ENCODE results near the gene SLC39A1.

The SLC39A1 gene

DNA sequence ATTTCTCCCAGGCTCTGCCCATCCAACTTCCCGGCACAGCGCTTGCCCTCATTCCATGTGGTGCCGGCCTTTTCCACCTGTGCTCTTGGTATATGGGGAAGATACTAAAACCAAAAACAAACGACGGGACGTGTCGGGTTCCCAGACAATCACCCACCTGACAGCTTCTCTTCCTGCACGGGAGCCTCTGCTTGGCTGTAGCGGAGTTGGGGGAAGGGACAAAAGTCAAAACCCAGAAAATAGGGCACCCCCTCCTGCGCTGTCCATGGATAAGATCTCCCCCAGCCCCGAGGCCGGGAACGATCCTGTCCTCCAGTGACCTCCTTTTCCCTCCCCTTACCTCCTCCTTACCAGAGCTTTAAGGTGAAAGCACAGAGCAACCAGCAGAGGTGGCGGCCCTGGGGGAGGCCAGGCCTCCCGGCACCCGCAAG is 13.5 kb upstream of the SLC39A1 start:
- no peak for DNase-seq

DNA sequence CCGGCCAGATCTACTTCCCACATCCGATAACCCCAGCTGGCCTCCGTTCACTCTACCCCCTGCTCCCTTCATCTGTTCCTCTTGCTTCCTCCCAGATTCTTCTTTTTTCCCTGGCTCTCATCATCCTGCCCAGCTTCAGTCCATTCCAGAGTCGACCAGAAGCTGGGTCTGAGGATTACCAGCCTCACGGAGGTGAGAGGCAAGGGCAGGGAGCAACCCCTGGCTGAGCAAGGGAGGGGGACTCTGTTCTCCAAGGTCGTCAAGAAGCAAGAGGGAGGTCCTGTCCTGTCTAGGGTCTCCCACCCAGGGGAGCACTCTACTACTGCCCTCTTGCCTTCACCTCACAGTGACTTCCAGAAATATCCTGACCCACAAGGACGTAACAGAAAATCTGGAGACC is 10.2 kb upstream of the SLC39A1 start:
- no peak for DNase-seq

DNA sequence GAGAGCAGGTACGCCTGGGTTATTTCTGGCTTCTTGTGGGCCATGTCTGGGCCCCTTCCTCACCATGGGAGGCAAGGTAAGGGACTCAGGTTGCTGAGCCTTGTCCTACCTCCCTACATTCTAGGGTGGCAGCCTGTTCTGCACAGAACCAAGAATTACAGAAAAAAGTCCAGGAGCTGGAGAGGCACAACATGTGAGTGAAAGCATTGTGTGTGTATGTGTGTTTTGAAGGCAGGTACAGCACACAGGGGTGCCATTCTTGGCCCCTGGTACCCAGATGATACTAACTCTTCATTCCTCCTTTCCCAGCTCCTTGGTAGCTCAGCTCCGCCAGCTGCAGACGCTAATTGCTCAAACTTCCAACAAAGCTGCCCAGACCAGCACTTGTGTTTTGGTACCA is 9.7 kb upstream of the SLC39A1 start:
- no peak for DNase-seq

DNA sequence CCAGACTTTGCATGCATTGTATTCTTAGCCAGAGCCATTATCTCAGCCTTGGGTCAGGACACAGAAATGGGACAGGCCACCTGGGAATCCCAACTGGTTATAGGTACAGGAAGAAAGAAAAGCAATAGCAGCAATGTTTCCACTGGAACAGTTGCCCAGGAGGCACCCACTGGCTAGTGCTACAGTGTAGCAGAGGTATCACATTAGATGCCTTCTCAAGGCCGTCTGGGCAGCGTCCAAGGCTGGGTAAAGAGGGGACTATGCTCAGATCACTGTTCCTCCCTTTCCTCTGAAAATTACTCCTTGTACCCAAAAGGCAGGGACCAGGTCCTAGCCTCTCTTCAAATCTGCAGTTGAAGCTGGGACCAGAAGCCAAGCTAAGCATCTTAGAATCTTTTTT is 7.0 kb upstream of the SLC39A1 start:
- DNase-seq = no peak

DNA sequence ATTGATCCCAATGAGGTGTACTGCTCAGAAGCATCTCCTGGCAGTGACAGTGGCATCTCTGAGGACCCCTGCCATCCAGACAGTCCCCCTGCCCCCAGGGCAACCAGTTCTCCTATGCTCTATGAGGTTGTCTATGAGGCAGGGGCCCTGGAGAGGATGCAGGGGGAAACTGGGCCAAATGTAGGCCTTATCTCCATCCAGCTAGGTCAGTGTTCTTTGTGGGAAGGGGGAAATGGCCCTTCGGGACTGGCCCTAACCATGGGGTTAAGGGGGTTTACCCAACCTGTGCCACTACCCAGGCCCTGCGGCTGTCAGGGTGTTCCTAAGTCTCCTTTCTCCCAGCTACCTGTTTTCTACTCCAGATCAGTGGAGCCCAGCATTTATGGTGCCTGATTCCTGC is 5.6 kb upstream of the SLC39A1 start:
- DNase-seq = no peak

DNA sequence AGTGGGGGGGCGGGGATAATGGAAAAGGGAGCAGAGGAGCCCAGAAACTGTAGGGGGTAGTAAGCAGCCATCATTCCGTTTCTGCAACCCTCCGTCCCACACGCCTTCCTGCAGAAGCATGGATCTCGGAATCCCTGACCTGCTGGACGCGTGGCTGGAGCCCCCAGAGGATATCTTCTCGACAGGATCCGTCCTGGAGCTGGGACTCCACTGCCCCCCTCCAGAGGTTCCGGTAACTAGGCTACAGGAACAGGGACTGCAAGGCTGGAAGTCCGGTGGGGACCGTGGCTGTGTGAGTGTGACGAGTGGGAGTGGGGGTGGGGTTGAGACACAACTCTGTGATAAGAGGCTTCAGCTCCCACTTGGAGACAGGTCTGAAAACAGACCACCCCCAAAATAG is 5.1 kb upstream of the SLC39A1 start:
- DNase-seq = no peak

DNA sequence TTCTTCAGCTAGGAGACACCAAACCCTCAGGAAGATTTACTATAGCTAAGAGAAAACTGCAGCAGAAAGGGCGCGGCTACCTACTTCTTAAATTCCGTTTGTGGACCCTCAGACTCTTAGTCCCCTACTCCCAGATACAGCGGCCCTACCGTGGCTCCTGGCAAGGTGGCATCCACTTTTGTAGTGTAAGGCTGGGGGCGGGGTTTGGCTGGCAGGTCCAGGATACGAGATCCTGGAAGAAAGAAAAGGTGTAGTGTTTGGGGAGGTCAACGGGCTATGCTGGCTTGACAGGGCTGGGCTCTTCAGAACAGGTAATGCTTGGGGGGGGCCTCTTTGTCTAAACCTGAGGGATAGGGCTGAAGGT is 4.6 kb upstream of the SLC39A1 start:
- DNase-seq = peak; percentile 55

DNA sequence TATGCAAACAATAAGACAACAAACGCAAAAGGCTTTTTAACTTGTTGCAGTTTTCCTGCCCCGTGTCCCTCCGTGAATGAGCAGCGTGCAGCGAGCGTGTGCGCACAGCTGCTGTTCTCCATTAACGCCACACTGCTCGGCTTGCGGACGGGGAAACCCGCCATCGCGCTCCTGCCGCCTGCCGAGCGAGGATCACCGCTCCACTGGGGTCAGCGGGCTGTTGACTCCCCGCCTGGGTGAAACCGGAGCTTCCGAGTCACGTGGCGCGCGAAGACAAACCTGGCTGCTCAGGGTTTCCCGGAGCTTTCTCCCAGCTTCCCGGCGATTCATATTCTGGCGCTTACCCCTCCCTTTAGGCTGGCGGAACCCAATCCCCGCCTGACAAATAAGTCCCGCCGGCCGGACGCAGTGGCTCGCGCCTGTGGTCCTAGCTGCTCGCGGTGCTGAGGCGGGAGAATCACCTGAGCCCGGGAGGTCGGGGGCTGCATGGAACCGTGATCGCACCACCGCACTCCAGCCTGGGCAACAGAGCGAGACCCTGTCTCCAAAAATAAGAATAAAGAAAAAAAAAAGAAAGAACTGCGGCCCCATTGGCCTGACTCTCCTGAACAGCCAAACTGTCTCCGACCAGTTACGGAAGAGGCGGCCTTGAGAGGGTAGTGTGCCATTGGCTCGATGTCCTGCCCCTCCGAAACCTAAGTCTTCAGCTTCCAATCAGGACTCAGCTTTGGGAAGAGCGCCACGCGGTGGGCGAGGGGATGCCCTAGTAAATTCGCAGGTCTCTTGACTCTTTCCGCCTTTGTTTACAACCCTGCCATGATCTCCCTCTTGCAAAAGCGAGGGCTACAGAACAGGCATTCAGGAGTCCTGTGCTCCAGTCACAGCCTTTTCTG is 4.0 kb upstream of the SLC39A1 start, which contains the start of gene CREB3L4:
Gene CREB3L4, plus strand, starts transcription at position 796 of the 893 bp plus-strand sequence. CDS start 624 bp downstream, outside the sequence.
- peak; percentile 98 for DNase-seq

DNA sequence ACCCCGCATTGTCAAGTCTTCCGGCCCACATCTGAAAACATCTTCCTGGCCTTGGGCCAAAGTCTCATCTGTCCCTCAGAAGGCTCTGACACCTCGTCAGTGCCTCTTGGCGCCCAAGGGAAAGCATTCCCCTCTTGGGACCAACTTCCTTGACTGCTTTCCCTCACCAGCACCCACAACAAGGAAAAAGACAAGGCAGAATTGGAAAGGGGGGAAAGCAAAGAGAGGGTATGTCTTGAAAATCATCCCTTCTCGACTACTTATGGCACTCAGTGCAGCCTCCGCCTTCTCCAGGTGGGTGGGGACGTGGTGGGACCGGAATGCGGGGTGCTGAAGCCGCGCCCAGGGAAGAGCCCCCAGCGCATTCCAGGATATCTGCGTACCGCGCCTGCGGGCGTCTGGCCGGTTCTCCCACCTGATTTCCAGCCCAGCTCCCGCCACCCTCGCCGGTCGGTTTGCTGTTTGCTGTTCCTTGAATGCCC is 554 bp upstream of the SLC39A1 start:
- peak; percentile 22 for DNase-seq

DNA sequence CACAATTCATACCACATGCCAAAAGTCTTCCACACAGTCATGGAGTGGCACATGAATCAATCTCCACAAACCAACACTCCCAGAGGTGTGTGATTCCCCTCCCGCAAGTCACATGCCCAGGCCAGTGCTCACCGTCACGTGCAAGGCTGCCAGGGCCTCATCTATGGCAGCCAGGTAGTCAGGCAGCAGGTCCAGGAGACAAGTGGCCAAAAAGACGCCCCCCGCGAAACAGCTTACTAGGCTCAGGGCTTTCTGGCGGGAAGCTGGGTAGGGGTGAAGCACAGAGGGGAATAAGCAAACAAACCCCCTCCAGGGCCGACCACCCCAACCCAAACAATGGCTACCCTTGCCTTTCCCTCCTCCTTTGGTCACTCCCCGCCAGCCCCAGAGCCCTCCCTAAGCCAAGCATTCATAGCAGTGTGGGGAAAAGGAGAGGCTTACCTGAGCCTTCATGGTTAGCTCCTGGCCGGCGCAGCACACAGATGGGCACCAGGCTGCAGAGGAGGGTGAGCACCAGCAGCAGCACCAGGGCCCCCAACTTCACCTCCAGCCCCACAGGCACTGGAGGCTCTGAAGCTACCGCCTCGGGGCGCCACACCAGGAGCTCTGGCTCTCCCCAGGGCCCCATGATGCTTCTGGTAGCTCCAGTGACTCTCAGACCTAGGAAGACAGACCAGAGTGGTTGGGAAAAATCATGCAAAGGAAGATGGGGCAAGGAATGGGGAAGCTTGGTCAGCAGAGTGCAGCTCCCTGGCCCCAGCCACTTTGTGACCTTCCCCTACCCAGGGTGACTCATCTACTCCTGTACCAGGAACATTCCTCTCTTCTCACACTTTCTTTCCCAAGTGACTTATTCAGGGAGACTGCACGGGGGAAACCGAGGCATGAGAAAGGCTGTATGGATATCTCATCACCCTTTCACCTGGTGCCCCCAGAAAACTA is 978 bp downstream of the SLC39A1 start:
- DNase-seq = no peak

DNA sequence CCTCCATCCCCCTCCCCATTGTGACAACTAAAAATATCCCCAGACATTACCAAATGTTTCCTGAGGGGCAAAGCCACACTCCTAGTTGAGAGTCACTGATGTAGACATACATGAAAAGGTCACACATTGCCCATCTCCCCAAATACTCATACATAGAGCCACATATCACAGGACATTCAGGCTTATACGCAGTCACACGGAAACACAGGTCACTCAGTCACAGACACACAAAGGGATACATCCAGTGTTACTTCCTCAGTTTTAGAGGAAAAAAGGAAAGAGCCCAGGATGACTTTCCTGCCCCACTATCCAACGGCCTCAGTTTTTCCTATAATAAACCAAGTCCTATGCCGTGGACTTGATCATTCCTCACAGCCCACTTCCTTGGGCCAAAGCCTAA is 1.9 kb downstream of the SLC39A1 start:
- DNase-seq = no peak

DNA sequence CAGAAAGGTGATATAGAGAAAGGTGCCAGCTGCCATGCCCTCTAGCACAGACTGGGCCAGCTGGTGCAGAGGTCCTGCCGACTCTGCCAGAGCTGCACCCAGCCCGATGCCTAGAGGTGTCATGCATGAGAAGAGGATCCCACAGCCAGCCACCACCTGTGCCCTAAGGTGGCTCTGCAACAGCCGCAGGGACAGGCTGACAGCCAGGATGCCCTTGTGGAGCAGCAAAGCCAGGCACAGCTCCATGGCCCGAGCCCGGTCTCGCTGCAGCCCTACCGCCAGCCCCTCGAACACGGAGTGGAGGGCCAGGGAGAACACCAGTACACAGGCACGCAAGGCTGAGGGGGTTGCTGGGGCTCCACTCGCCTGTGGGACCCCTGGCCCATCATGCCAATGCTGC is 3.1 kb downstream of the SLC39A1 start:
- DNase-seq = no peak

DNA sequence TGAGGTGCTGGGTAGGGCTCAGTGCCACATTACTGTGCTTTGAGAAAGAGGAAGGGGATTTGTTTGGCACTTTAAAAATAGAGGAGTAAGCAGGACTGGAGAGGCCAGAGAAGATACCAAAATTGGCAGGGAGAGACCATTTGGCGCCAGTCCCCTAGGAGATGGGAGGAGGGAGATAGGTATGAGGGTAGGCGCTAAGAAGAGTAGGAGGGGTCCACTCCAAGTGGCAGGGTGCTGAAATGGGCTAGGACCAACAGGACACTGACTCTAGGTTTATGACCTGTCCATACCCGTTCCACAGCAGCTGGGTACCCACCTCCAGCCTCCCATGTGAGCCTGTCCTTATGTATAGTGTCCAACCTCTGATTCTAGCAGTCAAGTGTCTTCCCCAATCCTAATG is 3.9 kb downstream of the SLC39A1 start:
- no peak for DNase-seq

DNA sequence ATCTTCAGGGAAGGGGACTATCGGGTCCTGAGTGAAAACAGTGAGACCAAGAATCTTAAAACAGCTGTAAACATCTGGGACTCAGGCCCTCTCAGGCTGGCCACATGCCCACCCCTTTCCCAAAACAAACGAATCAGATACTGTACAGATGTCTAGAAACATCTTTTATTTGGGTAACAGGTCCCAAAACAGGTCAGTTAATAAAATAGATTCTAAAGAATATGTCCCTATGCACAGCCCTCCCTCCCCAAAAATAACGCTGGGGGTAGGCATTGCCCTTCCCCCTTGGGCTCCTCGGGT is 4.4 kb downstream of the SLC39A1 start:
- no peak for DNase-seq

DNA sequence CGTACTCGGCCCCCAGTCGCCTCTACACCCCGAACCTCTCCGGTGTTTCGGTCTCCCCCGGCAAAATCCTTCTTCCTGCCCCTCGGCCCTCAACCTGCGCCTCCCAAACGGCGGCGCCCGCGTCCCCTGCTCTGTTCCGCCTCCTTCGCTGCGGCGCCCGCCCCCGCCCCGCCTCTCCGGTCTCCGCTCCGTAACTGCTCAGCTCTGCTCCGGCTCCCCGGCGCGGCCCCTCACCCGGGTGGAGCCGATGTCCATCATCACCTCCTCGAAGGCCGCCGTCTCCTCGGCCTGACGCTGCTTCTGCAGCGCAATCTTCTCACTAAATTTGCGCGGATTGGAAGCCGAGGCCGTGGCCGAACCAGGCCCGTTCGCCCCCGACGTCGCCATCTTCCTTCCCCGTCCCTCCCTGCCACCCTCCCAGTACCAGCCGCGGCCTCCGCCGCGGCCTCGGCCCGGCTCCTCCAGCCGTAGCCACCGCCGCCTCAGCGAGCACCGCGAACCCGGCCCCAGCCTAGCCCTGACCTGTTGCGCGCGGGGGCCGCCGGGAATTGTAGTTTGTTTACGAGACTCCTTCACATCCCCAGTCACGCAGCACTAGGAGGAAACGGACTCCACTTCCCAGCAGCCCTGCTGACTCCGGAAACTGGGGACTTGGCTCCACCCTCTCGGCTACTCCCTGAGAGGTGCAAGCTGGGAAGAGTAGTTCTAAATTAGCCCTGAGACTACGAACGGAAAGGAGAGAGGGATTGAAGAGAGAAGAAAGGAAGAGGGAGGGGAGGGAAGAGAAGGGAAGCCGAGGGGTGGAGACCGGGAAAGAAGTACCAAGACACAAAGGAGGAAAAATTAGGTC is 5.0 kb downstream of the SLC39A1 start, which contains the start of gene CRTC2:
Gene CRTC2, minus strand, starts transcription at position 502 of the 850 bp plus-strand sequence. Its CDS starts 115 bp downstream, at position 387.
- DNase-seq = peak; percentile 99

DNA sequence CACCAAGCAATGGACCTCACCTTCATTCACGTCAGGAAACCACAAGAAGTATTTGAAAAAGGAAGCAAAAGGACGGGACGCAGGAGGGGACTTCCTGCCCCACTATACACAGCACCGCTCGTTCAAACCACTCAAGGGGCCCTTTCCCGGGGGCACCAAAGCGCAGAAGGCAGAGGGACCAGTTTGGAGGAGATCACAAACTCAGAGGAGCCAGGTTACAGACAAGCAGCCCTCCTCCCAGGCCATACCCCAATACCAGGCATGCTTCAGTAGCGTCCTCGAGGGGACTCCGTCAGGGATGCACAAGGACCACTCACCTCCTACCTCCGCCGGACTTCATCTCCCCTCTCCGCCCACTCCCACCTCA is 5.6 kb downstream of the SLC39A1 start:
- DNase-seq = no peak

DNA sequence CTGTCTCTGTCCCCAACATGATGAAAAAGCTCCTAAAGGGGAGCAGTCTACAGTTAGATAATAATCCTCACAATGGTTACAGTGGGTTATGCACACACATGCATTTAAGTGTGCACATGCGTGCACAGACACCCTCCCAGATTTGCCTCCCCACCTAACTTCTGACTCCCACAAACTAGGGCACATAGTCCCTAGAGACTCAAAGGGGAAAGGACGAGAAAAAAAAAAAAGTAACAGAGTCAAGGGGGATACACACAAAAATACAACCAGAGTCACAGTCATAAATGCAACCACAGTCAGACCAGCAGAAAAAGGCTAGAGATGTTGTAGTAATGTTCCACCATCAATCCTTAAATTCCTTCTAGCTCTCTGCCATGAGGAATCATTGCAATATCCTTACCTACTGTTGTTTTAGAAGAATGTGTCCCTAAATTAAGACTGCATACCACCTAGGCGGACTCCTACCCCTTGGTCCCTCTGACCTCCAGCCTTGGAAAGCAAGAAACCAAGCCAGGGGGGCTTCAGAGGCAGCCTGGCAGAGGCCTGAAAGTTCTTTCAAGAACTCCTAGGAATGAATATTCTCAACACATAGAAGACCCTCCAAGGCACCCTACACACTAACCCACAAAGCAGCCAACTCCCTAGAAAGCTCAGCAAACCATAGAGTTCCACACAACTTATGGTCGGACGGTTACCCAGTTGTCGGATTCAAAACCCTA is 6.2 kb downstream of the SLC39A1 start:
- DNase-seq = no peak

DNA sequence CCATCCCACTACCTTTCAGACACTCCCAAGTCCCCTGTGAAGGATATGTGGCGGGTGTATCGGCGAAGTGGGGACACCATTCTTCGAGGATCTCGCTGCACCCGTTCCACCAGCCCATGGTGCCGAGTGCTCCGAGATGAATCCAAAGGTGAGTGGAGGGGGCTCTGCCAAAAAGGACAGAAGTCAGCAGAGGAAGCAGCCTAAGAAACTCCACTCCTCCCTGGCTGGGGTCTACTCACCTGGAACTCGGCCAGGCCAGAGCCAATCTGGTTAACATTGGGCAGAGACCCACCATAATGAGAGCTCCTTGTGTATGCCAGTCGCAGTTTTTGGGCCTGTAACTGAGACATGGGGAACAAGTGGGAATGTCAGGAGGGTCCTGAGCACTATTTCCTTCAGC is 8.5 kb downstream of the SLC39A1 start:
- no peak for DNase-seq

DNA sequence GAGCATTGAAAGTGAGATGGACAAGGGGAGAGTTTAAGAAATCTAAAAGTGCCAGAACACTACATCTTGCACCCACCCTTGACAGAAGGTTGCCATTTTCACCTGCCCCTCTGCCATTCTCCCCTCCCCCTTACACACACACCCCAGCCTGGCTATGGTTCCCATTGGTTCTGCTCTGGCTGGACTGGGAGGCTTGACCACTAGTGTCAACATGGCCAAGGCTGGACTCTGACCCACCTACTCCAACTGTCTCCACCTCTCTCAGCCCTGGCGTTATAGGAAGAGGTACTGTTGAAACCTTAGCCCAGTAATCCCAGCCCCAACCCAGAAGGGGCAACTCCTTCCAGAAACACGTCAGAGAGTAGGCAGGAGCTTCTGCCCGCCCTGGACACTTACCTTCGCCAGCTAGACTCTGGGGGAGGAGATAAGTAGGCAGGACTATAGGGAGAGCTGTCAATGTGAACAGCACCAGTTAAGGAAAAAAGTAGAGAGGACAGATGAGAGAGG is 9.4 kb downstream of the SLC39A1 start:
- no peak for DNase-seq

DNA sequence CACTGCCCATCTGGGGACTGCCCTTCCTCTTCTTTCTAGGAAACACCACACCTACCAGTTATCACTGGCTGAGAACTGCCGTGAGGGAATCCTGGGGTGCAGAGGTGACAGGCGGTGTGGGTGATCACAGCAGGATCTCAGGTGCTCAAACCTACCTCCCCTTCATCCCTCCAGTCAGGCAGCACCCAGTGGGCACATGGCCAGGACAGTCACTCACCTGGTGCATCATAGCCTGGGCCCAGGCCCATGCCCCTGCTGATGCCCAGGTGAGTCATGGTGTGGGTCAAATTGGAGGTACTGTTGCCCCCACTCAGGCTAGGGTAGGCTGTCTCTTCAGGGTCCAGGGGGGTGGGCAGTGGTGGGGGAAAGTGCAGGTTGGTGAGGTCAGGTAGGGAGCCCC is 11.5 kb downstream of the SLC39A1 start:
- no peak for DNase-seq

DNA sequence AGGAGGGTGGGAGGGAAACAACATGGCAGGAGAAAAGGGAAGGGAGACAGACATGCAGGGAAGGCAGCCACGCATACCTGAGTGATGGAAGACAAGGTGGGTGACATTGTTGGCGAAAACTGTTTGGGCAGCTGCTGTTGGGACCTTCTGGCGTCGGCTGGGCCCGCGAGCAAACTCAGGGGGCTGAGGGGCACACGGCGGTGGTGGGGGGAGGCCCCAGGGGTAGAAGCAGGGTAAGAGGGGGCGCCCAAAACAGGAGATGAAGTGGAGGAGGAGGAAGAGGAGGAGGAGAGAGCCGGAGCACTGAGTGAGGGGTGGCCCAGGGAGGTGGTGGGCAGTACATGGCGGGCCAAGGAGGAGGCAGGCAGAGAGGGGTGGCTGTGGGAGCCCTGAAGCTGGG is 12.2 kb downstream of the SLC39A1 start:
- DNase-seq = no peak
